Measurements from ENCODE around the gene COPZ1.

- TF ChIP-seq, protein P1, sequence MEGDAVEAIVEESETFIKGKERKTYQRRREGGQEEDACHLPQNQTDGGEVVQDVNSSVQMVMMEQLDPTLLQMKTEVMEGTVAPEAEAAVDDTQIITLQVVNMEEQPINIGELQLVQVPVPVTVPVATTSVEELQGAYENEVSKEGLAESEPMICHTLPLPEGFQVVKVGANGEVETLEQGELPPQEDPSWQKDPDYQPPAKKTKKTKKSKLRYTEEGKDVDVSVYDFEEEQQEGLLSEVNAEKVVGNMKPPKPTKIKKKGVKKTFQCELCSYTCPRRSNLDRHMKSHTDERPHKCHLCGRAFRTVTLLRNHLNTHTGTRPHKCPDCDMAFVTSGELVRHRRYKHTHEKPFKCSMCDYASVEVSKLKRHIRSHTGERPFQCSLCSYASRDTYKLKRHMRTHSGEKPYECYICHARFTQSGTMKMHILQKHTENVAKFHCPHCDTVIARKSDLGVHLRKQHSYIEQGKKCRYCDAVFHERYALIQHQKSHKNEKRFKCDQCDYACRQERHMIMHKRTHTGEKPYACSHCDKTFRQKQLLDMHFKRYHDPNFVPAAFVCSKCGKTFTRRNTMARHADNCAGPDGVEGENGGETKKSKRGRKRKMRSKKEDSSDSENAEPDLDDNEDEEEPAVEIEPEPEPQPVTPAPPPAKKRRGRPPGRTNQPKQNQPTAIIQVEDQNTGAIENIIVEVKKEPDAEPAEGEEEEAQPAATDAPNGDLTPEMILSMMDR (IDR thresholded peaks at IDR 0.05): no peak
- no peak for TF ChIP-seq POLR2AphosphoS5 (IDR thresholded peaks at IDR 0.05)
These were observed 30.3 kb downstream of the COPZ1 start for GRCh38 chr12:54355104-54355815.

Measured in breast epithelium (tissue), 3 donors.